ENCODE measurements around the gene PGF.

DNA sequence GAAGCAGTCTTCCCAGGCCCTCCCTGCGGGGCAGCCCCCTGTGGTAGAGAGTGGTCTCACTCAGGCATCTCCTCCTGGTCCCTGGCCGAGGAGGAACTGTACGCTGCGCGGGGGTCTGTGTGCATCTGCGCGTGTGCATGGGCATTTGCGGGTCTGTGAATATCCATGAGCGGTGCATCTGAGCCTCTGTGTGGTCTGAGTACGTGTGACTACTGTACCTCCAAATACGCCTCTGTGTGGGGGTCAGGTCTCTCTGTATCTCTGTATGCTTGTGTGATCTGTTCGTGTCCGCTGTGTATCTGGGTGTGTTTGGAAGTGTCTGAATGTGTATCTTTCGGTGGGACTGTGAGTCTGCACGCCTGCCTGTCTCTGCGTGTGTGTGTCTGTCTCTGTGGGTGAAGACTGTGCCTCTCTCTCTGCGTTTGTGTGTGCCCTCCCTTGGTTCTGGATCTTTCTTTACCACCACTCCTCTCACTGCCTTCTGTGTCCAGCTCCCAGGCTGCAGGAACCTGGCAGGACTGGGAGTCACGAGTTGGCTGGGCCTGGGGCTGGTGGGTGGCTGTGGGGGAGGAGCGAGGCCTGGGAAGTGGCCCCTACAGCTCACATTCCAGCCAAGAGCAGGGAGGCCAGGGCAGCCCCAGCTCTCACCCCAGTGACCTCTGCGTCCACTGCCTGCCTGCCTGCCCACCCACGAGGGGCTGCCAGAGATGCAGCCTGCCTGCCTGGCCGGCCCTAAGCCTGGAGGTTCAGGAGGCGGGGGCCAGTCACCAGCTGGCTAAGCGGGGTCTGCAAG, 1.1 kb upstream of the PGF start:
- TF ChIP-seq, protein P1, sequence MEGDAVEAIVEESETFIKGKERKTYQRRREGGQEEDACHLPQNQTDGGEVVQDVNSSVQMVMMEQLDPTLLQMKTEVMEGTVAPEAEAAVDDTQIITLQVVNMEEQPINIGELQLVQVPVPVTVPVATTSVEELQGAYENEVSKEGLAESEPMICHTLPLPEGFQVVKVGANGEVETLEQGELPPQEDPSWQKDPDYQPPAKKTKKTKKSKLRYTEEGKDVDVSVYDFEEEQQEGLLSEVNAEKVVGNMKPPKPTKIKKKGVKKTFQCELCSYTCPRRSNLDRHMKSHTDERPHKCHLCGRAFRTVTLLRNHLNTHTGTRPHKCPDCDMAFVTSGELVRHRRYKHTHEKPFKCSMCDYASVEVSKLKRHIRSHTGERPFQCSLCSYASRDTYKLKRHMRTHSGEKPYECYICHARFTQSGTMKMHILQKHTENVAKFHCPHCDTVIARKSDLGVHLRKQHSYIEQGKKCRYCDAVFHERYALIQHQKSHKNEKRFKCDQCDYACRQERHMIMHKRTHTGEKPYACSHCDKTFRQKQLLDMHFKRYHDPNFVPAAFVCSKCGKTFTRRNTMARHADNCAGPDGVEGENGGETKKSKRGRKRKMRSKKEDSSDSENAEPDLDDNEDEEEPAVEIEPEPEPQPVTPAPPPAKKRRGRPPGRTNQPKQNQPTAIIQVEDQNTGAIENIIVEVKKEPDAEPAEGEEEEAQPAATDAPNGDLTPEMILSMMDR (conservative IDR thresholded peaks at IDR 0.05), result no peak
- TF ChIP-seq ZFX (IDR thresholded peaks at IDR 0.05), result no peak
